IPS-NIHi7 (cell line): ENCODE results near the gene FAM107B.

Source experiments
- DNase-seq: peaks from one replicate; pipeline ENCODE4 v3.0.0; 2012; ENCODE audit warnings: mixed read lengths; ENCODE audit errors: extremely low spot score

Gene FAM107B

GRCh38 chr10:14558025-14558424, 216.7 kb downstream of the FAM107B start:
- no peak for DNase-seq

GRCh38 chr10:14557567-14557966, 217.1 kb downstream of the FAM107B start:
- DNase-seq: no peak

DNA sequence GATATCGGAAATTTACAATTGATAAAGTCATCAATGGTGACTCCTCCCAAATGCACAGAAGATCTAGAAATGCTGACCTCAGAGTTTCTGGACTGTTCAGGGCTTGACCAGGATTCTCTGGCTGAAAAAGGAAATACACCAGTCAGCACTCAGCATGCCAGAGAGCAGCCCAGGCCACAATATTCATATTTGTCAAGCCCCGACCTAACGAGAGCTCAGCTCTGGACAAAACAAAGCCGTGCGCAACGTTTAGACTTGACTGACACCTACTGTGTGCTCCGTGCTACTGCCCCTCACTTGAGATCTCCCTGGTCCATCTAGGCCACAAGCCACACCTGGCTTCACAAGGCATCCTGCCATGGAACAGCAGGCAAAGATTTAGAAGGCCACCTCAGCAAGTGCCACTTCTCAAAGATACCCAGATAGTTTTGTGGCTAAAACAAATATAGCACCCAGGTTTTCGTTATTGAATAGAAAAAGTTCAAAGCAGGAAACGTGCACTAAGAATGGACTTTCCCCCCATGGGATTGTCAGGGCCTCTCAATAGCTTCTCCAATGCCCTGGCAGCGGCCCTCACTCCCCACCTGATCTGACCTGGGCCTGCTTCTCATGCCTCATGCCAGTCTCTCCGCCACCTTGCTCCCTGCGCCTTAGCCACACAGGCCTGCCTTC, 218.3 kb downstream of the FAM107B start:
- DNase-seq: peak; percentile 66

- DNase-seq: peak; percentile 39
These were observed 218.9 kb downstream of the FAM107B start for GRCh38 chr10:14555807-14556206.

- no peak for DNase-seq
These were observed 220.0 kb downstream of the FAM107B start for GRCh38 chr10:14554491-14555205.

DNA sequence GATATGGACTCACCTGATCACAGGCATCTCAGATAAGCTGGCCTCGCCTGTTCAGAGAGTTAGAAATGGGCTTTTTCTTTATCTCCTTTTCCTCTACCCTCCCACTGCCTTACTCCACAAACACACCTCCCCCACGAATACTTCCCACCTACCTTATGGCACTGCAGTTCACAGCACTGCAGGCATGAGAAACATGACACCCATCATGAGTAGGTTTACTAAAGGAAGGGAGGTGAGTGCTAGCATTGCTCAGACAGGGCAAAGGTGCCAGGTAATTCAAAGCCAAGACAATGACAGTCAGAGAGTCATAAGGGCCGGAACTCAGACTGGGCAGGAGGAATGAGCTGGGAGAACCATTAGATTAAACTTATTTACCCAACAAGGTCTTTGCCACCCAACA, 220.6 kb downstream of the FAM107B start:
- no peak for DNase-seq

GRCh38 chr10:14553448-14553847, 221.2 kb downstream of the FAM107B start:
- no peak for DNase-seq

- no peak for DNase-seq
These were observed 222.7 kb downstream of the FAM107B start for GRCh38 chr10:14552015-14552414.

- DNase-seq: no peak
These were observed 224.2 kb downstream of the FAM107B start for GRCh38 chr10:14550471-14550981.

- DNase-seq: no peak
These were observed 225.2 kb downstream of the FAM107B start for GRCh38 chr10:14549496-14549895.

DNA sequence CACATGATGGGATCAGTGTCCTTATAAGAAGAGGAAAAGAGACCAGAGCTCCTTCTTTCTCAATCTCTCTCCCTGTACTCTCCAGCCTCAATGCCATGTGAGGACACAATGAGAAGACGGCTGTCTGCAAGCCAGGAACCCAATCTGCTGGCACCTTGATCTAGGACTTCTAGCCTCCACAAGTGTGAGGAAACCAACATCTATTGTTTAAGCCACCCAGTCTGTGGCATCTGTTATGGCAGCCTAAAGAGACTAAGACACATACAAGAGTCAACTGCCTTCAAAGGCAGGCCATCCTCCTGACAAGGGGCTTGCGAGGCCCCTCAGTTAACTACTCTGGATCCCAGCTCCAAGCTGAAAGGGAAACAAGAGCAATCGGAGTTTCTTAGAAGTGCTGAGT, 225.7 kb downstream of the FAM107B start:
- DNase-seq: no peak

DNA sequence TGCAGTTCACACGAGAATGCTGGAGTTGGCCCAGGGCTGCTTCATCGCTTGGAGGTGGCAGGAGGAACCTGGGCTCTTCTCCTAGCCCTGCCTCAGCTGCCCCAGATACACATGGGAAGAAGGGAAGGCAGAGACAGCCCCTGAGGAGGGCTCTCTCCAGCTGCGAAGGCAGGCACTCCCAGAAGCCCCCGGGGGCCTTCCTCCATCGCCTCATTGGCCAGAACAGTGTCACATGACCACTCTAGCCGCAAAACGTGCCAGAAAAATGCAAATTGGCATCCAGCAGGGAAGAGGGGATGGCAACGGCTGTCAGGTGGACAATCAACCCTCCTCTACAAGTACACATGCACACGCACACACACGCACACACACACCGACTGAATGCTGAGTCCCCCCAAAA, 226.2 kb downstream of the FAM107B start:
- DNase-seq: no peak

DNA sequence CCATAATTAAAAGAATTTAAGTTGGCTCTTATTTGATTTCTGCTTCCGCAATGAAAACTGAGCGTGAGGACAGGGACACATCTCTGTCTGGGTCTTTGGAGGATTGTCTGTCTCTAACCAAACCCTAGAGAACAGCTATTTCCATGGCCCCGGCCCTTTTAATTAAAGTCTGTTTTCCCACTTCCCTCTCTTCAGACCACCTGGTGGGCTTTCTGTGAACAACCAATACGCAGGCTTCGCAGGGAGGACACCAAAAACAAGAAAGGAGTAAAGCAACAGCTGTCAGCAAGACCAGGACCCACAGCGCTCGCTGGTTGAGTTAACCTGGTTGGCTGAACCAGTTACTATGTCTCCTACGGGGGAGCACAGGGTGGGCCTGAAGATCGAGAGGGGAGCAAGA, 226.9 kb downstream of the FAM107B start:
- peak; percentile 51 for DNase-seq

DNA sequence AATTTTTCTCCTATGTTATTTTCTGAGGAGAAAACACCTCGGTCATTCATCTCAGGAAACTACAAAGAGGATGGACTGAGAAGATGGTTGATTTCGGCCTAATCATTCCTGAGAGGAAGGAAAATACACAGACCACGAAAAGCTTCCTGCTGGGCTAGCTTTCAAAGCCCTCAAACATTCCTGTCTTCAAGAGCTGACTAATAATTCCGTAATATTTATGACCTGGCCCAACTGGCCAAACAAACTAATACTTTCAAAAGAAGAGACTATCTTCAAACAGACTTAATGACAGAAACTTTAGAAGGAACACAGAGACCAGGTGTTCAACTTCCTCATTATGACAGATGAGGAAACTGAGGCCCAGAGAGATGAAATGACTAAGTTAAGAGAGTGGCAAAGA, 228.9 kb downstream of the FAM107B start:
- DNase-seq: no peak

DNA sequence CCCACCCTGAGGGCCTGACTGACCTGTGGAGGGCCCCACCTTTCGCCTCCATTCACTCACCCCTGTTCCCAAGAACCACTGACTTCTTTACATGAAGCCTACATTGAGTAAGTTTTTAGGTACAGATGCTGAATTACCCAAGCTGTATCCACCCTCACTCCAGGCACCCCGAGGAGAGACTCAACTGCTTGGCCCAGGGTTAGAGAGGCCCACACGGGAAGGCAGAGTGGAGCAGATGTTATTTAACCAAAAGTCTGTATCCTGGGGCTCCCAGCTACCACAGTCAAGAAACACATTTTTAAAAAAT, 230.8 kb downstream of the FAM107B start:
- DNase-seq: no peak

- no peak for DNase-seq
These were observed 231.4 kb downstream of the FAM107B start for GRCh38 chr10:14543046-14543903.

- DNase-seq: no peak
These were observed 233.3 kb downstream of the FAM107B start for GRCh38 chr10:14541379-14541778.

GRCh38 chr10:14540611-14541010, 234.1 kb downstream of the FAM107B start:
- no peak for DNase-seq

GRCh38 chr10:14540062-14540461, 234.6 kb downstream of the FAM107B start:
- no peak for DNase-seq

DNA sequence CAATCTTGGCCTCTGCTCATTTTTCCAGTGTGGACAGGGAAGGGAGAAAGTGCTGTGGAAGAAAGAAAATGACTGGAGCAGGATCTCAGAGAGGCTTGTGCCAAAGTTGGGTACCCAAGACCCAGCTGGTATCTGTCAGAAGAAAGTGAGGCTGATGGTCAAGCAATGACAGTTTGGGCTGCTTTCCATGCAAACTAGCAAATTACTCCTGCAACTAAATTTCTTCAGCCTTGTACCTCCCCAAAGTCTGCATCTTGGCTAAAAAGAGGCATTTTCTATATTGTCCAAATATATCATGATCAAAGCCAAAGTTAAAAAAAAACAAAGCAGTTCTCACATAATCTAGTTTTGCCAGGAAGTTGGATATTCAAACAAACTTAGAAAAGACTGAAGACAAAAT, 235.5 kb downstream of the FAM107B start:
- no peak for DNase-seq

DNA sequence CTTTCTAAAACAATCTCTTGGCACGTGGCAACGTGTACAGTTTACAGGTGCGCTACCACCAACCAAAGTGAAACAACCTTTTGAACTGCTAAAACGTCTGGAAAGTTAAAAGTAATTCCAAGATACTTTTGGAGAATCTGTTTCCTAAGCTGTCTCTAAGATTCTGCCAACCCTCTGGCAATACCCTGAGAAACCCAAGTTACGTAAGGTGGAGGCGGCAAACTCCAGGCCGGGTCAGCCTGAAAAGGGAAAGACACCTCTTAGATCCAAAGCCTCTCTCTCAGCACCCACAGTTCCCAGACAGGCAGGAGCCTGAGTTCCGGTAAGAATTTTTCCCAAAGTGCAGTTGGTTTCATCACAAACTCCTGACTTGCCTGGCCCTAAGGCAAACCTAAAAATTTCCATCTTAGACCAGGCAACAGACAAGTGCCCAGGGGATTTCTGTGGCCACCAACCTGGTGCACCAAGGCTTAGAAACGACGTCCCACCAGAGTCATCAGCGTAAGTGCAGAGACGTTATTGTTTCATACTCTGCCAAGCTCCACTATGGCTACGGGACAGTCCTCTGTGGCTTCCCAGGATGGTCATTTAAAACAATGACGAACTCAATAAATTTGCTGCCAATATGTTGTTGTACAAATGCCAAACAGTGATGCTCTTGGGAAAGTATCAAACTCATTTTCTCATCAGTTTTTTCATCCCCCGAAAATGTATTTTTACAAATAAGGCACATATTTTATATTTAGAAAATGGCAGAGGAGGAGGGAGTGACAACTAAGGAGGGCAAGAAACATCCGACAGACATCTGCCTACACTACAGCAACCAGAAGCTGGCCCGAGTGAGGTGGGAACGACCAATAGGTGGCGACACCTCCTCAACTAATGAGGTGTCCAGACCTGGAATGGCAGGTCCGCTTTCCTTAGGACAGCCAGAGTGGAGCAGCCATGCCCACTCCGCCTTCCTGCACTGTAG, 238.2 kb downstream of the FAM107B start:
- peak; percentile 79 for DNase-seq
